ENCODE results near the gene DISP2. TPM values are rescaled to one million over a fixed set of nuclear protein-coding genes. Genes with fewer than 3 reads are reported as not detected.

The DISP2 gene
- total and polyA plus RNA-seq, 2 experiments from 2014 or later: 0.05 to 0.15 TPM

DNA sequence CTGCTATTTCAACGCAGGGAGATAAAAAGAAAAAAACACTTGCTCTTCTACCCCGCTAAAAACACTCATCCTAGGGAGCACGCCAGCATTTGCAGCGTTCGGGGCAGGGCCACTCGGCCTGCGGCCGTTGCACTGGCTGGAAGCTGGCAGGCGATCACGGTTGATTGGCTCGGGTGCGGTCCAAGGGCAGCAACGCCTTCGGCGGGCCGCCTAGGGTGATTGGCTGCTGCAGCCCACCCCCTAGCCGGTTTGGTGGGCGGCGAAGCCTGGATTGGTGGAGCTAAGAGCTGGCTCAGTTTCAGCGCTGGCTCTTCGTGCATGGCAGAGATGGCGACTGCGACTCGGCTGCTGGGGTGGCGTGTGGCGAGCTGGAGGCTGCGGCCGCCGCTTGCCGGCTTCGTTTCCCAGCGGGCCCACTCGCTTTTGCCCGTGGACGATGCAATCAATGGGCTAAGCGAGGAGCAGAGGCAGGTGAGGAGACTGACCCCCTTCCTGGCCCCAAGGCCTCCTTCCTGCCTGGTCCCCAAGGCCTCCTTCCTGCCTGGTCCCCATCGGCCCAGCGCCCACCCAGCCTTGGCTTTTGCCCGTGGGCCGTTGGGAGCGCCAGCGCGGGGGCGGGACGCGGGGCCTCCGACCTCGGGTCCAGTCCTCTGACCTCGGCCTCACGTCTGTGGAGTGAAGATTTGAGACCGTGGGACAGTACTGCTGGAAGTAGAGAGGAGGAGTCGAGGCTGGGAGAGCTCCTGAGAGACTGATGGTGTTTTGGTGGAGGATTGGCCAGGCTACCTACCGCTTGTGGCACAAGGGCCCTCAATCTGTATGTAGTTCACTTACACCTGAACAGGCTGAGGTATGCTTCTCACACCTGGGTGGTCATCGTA, 47.7 kb downstream of the DISP2 start, which contains the start of gene IVD:
Gene IVD, plus strand, starts transcription at position 295 of the 881 bp plus-strand sequence. Its CDS starts 33 bp downstream, at position 328.
- Histone ChIP-seq H3K27ac (peak within 1 kb of the TSS; percentile 40), H3K36me3 (peaks cover 14% of the 10 kb centered on the region), H3K9me3 (ENCODE audit: low read depth) (no peaks in the 10 kb centered on the region), H3K4me1 (ENCODE audit: low read depth) (peaks cover 14% of the 10 kb centered on the region), H3K4me3 (peak within 1 kb of the TSS; percentile 60), H3K27me3 (no peaks in the 10 kb centered on the region)
- TF ChIP-seq CTCF (IDR thresholded peaks at IDR 0.05; ENCODE audit: low read depth, low read length): no peak
- peak; percentile 98 for DNase-seq (ENCODE audit: low read depth in 1 of 2, low spot score in 1 of 2)

GRCh38 chr15:40407330-40407990, 49.4 kb downstream of the DISP2 start:
- no peak for TF ChIP-seq CTCF (IDR thresholded peaks at IDR 0.05; ENCODE audit: low read depth, low read length)

DNA sequence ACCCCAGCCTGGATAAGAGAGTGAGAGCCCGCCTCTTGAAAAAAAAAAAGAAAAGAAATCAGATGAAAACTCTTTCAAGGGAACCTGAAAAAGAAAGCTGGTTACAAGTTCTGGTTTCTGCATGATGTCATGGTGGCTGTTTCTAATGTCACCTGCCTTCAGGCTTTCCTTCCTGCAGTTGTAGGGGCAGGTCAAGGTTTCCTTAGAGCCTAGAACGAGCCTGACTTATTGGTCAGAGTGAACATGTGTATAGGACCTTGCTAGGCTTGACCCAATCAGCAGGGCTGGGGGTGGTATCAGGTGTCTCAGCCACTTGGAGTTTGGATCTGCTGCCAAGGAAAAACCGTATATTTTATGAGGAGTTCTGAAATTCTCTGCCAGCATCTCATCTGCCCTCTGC, 51.3 kb downstream of the DISP2 start:
- H3K4me3 ChIP-seq: no peak overlapping the region
- no peak for DNase-seq (ENCODE audit: low read depth in 1 of 2, low spot score in 1 of 2)
- H3K27me3 ChIP-seq: no peaks in the 10 kb centered on the region
- H3K4me1 ChIP-seq (ENCODE audit: low read depth): peaks cover 19% of the 10 kb centered on the region
- no peak overlapping the region for H3K27ac ChIP-seq
- no peaks in the 10 kb centered on the region for H3K9me3 ChIP-seq (ENCODE audit: low read depth)
- TF ChIP-seq CTCF (IDR thresholded peaks at IDR 0.05; ENCODE audit: low read depth, low read length): no peak
- peaks cover 34% of the 10 kb centered on the region for H3K36me3 ChIP-seq

More at GRCh38 chr15:40407330-40407990, 49.4 kb downstream of the DISP2 start:
- H3K36me3 ChIP-seq: peaks cover 27% of the 10 kb centered on the region
- H3K4me1 ChIP-seq (ENCODE audit: low read depth): peaks cover 14% of the 10 kb centered on the region
- H3K27ac ChIP-seq: no peak overlapping the region
- no peak overlapping the region for H3K4me3 ChIP-seq
- H3K9me3 ChIP-seq (ENCODE audit: low read depth): no peaks in the 10 kb centered on the region
- H3K27me3 ChIP-seq: no peaks in the 10 kb centered on the region
- DNase-seq (ENCODE audit: low read depth in 1 of 2, low spot score in 1 of 2): no peak

DNA sequence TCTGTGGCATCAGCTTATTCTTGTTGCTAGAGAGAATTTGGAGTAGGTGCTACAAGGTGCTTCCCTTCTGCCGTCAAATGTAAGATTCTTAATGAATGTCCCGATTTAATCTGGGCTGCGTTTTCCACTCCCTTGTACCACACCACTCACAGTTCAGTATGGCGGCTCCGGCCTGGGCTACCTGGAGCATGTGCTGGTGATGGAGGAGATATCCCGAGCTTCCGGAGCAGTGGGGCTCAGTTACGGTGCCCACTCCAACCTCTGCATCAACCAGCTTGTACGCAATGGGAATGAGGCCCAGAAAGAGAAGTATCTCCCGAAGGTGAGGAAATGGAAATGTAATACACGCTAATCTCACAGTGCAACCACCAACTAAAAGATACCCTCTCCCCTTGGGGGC, 52.5 kb downstream of the DISP2 start:
- Histone ChIP-seq H3K27ac (no peak overlapping the region), H3K36me3 (peaks cover 39% of the 10 kb centered on the region), H3K27me3 (no peaks in the 10 kb centered on the region), H3K9me3 (ENCODE audit: low read depth) (no peaks in the 10 kb centered on the region), H3K4me1 (ENCODE audit: low read depth) (peaks cover 22% of the 10 kb centered on the region), H3K4me3 (no peak overlapping the region)
- no peak for DNase-seq (ENCODE audit: low read depth in 1 of 2, low spot score in 1 of 2)
- no peak for TF ChIP-seq CTCF (IDR thresholded peaks at IDR 0.05; ENCODE audit: low read depth, low read length)

GRCh38 chr15:40412095-40412759, 54.2 kb downstream of the DISP2 start:
- H3K27me3 ChIP-seq: no peaks in the 10 kb centered on the region
- no peak for DNase-seq (ENCODE audit: low read depth in 1 of 2, low spot score in 1 of 2)
- peaks cover 44% of the 10 kb centered on the region for H3K36me3 ChIP-seq
- H3K4me3 ChIP-seq: no peak overlapping the region
- no peak for TF ChIP-seq CTCF (IDR thresholded peaks at IDR 0.05; ENCODE audit: low read depth, low read length)
- H3K9me3 ChIP-seq (ENCODE audit: low read depth): no peaks in the 10 kb centered on the region
- peaks cover 13% of the 10 kb centered on the region for H3K4me1 ChIP-seq (ENCODE audit: low read depth)
- no peak overlapping the region for H3K27ac ChIP-seq
